GM12892 (cell line): Measurements from ENCODE around the gene OGFOD2.
"Not testable (repeated sequence)": the region's sequence is repeated elsewhere in the genome, so short reads cannot be mapped to it uniquely, and the experiment has no call there.

Source experiments
- DNase-seq: peaks from one replicate; pipeline ENCODE4 v3.0.0; 2011; ENCODE audit not compliant: insufficient read length
- FAIRE-seq: peaks from 2 replicates; lab custom pipeline; 2011; peaks lifted over from hg19 to GRCh38; lab: Jason Lieb, UNC
- POLR2A ChIP-seq: IDR thresholded peaks from 2 replicates; pipeline ENCODE4 v1.6.1; 2011; ENCODE audit warnings: low read depth, low read length, control low read depth
- POLR2AphosphoS5 ChIP-seq: IDR thresholded peaks from 2 replicates; pipeline ENCODE4 v1.6.1; 2011; ENCODE audit warnings: low read depth, low read length, control low read depth
- TAF1 ChIP-seq: IDR thresholded peaks from 2 replicates; pipeline ENCODE4 v1.6.1; 2011; ENCODE audit warnings: low read depth, mild to moderate bottlenecking, control low read depth, low read length, borderline replicate concordance

The OGFOD2 gene

DNA sequence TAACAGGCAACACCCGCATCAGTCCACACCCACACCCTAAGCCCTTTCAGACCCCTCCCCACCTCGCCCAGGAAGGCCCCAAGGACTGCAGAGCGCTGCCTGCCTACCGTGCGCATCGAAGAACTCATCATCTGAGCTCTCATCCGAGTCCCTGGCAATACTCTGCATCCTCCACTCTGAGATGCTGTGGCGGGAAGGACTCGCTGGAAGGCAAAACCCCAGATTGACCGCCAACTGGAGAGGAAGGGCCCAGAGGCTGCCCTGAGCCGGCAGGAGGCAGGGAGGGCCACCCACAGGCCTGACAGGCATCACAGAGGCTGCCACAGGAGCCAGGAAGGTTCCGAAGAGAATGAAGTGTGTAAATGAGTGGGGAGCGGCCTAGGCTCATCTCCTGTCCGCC is 29.2 kb downstream of the OGFOD2 start:
- DNase-seq (no peak), FAIRE-seq (no peak)
- no peak for TF ChIP-seq TAF1
- TF ChIP-seq POLR2A = no peak
- no peak for TF ChIP-seq POLR2AphosphoS5

DNA sequence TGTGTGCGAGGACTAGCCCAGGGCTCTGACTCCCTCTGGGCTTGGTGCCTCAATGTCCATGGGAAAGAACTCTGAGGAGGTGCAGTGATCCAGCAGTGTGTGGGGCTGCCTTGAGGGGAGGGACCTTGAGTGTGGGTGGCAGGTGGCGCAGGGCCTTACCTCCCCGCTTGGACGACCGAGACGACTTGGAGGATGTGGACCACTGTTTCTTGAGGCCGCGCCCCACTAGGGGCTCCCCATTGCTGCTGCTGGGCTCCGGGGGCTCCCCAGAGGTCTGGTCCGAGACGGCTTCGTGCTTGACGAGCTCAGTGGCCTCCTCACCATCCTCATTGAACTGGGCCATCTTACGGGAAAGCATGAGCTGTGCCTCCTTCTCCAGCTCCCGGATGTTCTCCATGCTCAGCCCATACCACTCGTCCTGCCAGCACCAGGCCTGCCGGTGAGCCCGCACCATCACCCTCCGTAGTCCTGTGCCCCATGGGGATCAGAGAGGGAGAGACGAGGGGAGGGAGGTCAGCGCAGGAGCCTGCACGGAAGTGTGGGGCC is 30.1 kb downstream of the OGFOD2 start:
- FAIRE-seq (no peak), DNase-seq (no peak)
- TF ChIP-seq TAF1 = no peak
- TF ChIP-seq POLR2A = no peak
- no peak for TF ChIP-seq POLR2AphosphoS5

DNA sequence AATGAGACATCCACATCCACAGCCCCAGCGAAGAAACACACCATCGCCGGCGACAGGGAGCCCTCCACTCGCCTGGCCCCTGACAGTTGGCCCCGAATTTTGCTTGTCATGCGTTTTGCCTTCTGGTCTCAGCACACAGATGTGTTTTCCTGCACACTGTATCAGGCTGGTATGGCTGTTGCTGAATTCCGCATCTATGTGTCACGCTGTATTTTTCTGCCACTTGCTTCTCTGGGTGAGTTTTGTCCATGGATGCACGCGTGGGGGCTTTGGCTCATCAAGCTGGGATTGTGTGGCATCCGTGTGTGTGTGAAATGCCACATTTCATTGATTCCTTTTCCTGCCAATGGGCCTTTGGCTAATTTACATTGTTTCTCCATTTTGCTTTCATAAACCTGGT is 31.9 kb downstream of the OGFOD2 start:
- no peak for TF ChIP-seq TAF1
- TF ChIP-seq POLR2AphosphoS5 = no peak
- TF ChIP-seq POLR2A = no peak
- no peak for FAIRE-seq
- no peak for DNase-seq

DNA sequence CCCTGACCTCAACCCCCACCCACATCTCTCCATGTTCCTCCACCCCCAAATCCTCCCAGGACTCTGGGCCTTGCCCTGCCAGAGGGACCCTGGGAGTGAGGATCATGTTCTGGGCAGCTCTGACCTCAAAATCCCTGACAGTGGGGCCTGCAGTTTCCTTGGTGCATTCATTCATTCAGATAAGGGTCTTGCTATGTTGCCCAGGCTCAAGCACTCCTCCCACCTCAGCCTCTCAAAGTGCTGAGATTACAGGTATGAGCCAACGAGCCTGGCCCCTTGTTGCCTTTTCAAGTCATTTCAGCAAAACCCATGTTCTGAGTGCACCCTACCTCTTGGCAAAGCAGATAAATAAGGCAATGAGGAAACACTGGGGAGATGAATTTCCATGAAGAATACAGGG is 35.1 kb downstream of the OGFOD2 start:
- FAIRE-seq = no peak
- TF ChIP-seq POLR2A (no peak), POLR2AphosphoS5 (no peak), TAF1 (no peak)

DNA sequence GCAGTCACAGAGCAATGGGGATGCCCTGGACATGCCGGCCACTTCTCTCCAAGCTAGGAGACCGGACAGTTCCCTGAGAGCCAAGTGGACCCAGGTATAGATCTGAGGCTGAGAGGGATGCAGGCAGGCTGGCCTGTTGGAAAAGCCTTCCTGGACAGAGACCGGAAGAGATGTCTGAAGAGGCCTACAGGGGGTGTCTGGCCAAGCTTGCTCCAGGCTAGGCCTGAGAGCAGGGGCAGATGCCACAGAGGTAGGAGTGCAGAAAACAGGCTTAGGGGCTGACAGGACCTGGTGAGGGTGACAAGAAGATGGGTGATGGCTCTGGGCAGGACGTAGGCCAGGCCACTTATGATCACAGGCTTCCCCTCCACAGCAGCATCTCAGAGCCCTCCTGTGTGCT is 35.6 kb downstream of the OGFOD2 start:
- FAIRE-seq = no peak
- no peak for DNase-seq
- TF ChIP-seq TAF1 (no peak), POLR2AphosphoS5 (no peak), POLR2A (no peak)

More for the DNA sequence above, 35.1 kb downstream of the OGFOD2 start:
- DNase-seq = no peak

DNA sequence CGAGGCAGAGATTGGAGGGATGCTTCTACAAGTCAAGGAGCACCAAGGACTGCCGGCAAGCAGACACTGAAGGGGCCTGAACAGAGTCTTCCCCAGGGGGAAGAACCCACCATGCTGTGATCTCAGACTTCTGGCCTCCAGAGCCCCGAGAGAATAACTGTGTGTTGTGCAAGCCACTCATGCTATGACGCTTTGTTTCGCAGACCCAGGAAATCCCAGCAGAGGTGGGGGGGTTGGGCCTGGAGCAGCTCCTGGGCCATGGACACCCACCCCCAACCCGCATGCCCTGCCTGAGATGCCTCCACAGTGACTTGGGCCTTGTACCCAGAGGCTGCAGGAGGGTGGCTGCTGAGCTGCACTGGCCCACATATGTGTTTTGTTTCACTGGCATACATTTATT is 36.7 kb downstream of the OGFOD2 start:
- no peak for DNase-seq
- no peak for FAIRE-seq
- TF ChIP-seq POLR2A (no peak), POLR2AphosphoS5 (no peak), TAF1 (no peak)

DNA sequence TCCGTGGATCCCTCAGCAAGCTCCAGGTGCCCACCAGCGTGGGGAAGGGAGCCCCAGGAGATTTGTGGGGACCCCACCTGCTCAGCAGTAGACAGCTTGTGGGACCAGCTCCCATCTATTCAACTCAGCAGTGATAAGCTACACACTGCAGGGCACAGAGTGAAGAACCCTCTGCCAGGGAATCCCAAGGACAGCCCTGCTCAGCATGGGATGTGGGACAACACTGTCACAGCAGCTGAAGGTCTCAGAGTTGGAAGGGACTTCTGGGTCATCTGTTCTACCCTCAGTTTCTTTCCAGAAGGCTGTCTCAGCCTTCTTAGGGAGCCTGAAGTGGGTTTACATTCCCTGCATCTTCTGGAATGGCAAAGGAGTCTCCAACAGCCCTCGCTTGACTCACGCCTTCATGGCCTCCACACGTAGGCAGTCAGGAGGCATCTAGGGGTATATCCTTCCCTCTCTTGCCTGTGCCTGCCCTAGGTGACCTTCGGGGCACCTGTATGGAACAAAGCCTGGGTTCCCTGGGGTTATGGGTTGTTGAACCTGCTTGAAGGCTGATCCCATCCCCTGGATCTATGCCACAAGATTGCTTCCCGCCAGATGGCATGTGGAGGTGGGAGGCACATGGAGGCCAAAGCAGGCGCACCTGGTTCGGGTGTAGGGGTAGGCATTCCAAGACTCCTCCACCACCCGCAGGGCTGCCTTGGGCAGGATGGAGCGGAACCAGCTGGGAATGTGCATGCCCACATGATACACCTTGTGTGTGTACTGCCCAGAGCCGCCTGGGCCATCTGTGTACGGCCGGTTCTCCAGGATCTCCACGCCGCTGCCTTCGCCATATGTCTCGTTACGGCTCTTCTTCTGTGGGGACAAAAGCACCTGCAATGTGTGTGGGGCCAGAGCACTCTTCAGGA is 38.4 kb downstream of the OGFOD2 start:
- TF ChIP-seq POLR2A (no peak), POLR2AphosphoS5 (no peak), TAF1 (no peak)
- FAIRE-seq (peak; percentile 46), DNase-seq (no peak)

DNA sequence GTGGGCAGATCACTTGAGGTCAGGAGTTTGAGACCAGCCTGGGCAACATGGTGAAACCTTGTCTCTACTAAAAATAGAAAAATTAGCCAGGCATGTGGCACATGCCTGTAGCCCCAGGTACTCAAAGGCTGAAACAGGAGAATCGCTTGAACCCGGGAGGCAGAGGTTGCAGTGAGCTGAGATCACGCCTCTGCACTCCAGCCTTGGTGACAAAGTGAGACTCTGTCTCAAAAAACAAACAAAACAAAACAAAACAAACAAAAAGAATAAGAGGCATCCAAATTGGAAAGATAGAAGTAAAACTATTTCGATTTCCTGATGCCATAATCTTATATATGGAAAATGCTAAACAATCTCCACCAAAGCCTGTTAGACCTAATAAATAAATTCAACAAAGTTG is 39.4 kb downstream of the OGFOD2 start:
- not testable (repeated sequence) for DNase-seq, FAIRE-seq

DNA sequence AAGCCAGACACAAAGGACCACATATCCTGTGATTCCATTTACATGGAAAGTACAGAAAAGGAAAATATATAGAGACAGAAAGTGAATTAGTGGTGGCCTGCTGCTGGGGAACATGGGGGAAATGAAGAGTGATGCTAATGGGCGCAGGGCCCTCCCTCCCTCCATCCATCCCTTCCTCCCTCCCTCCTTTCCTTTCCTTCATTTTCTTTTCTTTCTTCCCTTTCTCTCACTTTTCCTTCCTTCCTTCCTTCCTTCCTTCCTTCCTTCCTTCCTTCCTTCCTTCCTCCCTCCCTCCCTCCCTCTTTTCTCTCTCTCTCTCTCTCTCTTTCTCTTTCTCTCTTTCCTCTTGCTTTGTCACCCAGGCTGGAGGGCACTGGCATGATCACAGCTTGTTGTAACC is 42.7 kb downstream of the OGFOD2 start:
- DNase-seq = no peak
- TF ChIP-seq TAF1 = no peak
- TF ChIP-seq POLR2A = no peak
- TF ChIP-seq POLR2AphosphoS5 = no peak
- FAIRE-seq = no peak

DNA sequence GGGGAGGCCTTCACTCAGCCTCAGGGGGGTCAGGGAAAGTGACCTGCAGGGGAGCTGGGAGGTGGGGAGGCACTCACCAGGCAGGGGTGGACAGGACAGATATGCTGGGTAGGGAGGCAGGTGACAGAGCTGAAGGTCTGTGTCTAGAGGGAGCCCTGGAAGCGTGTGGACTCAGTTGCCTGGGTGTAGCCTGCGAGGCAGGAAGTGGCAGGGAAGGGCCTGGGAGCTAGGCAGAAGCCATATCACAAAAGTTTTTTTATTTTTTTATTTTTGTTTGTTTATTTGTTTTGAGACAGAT is 44.7 kb downstream of the OGFOD2 start:
- FAIRE-seq (no peak), DNase-seq (no peak)
- TF ChIP-seq POLR2A (no peak), POLR2AphosphoS5 (no peak), TAF1 (no peak)

DNA sequence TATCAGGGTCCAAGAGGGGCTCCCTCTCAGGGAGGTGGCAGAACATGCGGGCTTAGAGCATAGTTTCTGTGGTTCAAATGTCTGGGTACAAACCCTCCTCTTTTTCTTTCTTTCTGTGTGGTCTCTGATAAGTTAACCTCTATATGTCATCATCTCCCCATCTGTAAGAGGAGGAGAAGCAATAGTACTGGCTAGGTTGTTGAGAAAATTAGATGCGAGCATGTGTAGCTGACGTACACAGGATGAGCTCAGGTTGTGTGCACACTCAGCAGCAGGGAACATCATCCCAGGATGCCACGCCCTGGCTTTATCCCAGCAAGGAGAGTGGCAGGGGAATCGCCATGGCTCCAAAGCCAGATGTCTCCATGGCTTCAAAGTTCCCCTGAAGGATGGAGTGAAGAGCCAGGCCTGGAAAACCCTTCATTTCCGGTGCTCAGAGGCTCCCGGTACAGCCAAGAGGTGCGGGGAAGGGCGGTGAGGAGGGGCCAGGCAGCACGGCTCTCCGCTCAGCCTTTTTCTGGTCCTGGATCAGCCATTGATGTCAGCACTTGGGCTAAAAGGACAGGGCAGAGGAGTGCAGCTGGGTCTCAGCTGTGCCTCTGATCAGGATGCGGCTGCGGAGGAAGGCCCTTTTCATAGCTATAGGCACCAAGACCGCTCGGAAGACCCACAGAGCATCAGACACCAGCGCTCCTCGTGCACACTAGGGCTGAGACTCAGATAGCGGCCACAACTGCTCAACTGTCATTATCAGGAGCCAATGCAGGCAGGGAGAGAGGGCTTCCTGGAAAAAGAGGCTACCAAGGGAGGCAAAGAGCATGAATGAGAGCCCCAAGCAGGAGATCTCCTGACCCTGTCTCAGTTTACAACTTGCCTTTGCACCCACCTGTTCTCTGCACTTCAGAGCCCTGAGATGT is 46.9 kb downstream of the OGFOD2 start:
- DNase-seq (no peak), FAIRE-seq (no peak)
- TF ChIP-seq POLR2A (no peak), TAF1 (no peak), POLR2AphosphoS5 (no peak)

DNA sequence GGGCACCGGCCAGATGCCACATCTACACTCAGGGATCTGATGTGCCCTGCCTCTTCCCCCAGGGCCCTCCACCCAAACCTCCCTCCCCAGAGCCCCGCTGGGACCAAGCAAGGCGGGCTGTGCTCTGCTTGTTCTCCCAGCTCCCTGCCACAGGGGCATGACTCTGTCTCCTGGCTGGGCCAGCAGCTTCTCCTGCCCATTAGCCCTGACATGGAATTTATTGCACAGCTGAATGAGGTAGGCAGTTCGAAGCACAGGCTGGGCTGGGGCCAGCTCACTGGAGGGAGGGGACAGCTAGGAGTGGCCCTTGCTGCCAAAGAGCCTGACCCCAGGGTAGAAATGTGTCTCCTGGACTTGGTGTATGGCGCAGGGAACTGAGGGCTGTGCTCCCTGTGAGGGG is 47.8 kb downstream of the OGFOD2 start:
- TF ChIP-seq POLR2AphosphoS5 (no peak), TAF1 (no peak), POLR2A (no peak)
- FAIRE-seq (no peak), DNase-seq (no peak)
